Neural cell (in vitro differentiated cells): ENCODE data around the gene PTPRT.

Experiments
- EP300 ChIP-seq: fragments of 450-650 bp; conservative IDR thresholded peaks from 2 replicates; pipeline ENCODE4 v1.6.1; 2014; ENCODE audit warnings: antibody characterized with exemption, mild to moderate bottlenecking, moderate library complexity; ENCODE audit not compliant: poor library complexity, severe bottlenecking
- EZH2 ChIP-seq: fragments of 200-600, 300-800 bp; shearing (Covaris generic), sonication (generic); IDR thresholded peaks from 2 replicates; pipeline ENCODE4 v1.6.1; 2014; ENCODE audit warnings: antibody characterized with exemption, low read length, borderline replicate concordance, mild to moderate bottlenecking; ENCODE audit not compliant: insufficient read depth, poor library complexity, severe bottlenecking
- MXI1 ChIP-seq: fragments of 450-650 bp; conservative IDR thresholded peaks from 2 replicates; pipeline ENCODE4 v1.6.1; 2014; ENCODE audit warnings: antibody characterized with exemption, mild to moderate bottlenecking; ENCODE audit not compliant: poor library complexity, severe bottlenecking
- POLR2AphosphoS5 ChIP-seq: IDR thresholded peaks from 2 replicates; pipeline ENCODE4 v1.6.1; 2012
- RAD21 ChIP-seq: fragments of 450-650 bp; conservative IDR thresholded peaks from 2 replicates; pipeline ENCODE4 v1.6.1; 2014; ENCODE audit warnings: antibody characterized with exemption, mild to moderate bottlenecking, moderate library complexity
- TF ChIP-seq, protein P1 (sequence below): fragments of 450-650 bp; IDR thresholded peaks from 2 replicates; pipeline ENCODE4 v1.5.1; 2014; ENCODE audit warnings: antibody characterized with exemption, mild to moderate bottlenecking, moderate library complexity; ENCODE audit not compliant: poor library complexity, severe bottlenecking
- TF ChIP-seq, protein P2 (sequence below): IDR thresholded peaks from 2 replicates; pipeline ENCODE4 v1.6.1; 2012; ENCODE audit warnings: borderline replicate concordance

DNA sequence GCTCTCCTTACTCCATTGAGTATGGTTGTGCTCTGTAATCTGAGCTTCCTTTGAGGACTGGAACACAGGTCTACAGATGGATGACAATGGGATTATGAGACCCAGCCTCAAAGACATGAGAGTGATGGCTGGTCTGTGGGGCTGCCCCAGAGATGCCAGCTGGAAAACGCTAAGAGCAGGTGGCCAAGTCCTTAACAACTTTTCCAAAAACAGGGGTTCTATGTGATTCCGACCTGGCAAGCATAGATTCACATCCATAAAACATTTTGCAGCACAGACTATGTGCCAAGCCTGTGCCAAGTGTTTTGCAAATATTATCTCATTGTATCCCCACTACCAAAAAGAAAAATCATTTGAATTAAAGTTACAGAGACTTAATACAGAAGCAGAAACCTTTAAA, 270.4 kb downstream of the PTPRT start:
- TF ChIP-seq, protein P1, sequence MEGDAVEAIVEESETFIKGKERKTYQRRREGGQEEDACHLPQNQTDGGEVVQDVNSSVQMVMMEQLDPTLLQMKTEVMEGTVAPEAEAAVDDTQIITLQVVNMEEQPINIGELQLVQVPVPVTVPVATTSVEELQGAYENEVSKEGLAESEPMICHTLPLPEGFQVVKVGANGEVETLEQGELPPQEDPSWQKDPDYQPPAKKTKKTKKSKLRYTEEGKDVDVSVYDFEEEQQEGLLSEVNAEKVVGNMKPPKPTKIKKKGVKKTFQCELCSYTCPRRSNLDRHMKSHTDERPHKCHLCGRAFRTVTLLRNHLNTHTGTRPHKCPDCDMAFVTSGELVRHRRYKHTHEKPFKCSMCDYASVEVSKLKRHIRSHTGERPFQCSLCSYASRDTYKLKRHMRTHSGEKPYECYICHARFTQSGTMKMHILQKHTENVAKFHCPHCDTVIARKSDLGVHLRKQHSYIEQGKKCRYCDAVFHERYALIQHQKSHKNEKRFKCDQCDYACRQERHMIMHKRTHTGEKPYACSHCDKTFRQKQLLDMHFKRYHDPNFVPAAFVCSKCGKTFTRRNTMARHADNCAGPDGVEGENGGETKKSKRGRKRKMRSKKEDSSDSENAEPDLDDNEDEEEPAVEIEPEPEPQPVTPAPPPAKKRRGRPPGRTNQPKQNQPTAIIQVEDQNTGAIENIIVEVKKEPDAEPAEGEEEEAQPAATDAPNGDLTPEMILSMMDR, result no peak
- TF ChIP-seq, protein P2, sequence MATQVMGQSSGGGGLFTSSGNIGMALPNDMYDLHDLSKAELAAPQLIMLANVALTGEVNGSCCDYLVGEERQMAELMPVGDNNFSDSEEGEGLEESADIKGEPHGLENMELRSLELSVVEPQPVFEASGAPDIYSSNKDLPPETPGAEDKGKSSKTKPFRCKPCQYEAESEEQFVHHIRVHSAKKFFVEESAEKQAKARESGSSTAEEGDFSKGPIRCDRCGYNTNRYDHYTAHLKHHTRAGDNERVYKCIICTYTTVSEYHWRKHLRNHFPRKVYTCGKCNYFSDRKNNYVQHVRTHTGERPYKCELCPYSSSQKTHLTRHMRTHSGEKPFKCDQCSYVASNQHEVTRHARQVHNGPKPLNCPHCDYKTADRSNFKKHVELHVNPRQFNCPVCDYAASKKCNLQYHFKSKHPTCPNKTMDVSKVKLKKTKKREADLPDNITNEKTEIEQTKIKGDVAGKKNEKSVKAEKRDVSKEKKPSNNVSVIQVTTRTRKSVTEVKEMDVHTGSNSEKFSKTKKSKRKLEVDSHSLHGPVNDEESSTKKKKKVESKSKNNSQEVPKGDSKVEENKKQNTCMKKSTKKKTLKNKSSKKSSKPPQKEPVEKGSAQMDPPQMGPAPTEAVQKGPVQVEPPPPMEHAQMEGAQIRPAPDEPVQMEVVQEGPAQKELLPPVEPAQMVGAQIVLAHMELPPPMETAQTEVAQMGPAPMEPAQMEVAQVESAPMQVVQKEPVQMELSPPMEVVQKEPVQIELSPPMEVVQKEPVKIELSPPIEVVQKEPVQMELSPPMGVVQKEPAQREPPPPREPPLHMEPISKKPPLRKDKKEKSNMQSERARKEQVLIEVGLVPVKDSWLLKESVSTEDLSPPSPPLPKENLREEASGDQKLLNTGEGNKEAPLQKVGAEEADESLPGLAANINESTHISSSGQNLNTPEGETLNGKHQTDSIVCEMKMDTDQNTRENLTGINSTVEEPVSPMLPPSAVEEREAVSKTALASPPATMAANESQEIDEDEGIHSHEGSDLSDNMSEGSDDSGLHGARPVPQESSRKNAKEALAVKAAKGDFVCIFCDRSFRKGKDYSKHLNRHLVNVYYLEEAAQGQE, result no peak
- TF ChIP-seq MXI1 (no peak), EZH2 (no peak), EP300 (no peak), POLR2AphosphoS5 (no peak), RAD21 (no peak)
